Measurements from ENCODE around the gene IQSEC3.

IQSEC3 gene

GRCh38 chr12:171743-172676 lies 105.4 kb downstream of the IQSEC3 start:
- Histone ChIP-seq H3K9me3 (no peaks in the 10 kb centered on the region), H3K27me3 (peaks cover 34% of the 10 kb centered on the region), H3K4me1 (ENCODE audit: control insufficient read depth in 1 of 2, insufficient read depth in 1 of 2, low read depth in 1 of 2, low read length in 1 of 2) (no peaks in the 10 kb centered on the region), H3K4me3 (ENCODE audit: low read depth in 1 of 2, low read length in 1 of 2) (no peak overlapping the region), H3K36me3 (no peaks in the 10 kb centered on the region), H3K27ac (no peak overlapping the region)
- TF ChIP-seq, protein P1, sequence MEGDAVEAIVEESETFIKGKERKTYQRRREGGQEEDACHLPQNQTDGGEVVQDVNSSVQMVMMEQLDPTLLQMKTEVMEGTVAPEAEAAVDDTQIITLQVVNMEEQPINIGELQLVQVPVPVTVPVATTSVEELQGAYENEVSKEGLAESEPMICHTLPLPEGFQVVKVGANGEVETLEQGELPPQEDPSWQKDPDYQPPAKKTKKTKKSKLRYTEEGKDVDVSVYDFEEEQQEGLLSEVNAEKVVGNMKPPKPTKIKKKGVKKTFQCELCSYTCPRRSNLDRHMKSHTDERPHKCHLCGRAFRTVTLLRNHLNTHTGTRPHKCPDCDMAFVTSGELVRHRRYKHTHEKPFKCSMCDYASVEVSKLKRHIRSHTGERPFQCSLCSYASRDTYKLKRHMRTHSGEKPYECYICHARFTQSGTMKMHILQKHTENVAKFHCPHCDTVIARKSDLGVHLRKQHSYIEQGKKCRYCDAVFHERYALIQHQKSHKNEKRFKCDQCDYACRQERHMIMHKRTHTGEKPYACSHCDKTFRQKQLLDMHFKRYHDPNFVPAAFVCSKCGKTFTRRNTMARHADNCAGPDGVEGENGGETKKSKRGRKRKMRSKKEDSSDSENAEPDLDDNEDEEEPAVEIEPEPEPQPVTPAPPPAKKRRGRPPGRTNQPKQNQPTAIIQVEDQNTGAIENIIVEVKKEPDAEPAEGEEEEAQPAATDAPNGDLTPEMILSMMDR (IDR thresholded peaks at IDR 0.05), result no peak

DNA sequence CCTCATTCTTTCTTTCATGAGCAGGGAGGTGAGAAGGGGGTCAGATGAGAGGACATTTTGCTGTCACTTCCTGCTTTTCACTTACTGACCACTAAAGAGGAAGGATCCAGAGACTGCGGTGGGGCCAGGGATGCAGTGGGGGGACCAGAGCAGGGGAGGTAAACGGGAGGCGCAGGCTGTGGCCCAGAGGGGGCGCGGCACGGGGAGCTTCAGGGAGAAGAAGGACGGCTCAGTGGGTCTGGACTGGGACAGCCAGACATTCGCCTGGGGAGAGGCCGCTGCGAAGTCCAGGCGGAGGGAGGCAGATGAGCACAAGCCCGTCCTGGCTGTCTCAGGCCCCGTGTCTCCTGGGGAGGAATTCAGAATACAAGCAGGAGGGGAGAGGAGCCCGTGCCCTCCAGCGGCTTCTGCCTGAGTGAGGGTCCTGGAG lies 106.2 kb downstream of the IQSEC3 start:
- H3K4me3 ChIP-seq (ENCODE audit: low read depth in 1 of 2, low read length in 1 of 2), result no peak overlapping the region
- H3K27me3 ChIP-seq, result peaks cover 34% of the 10 kb centered on the region
- no peaks in the 10 kb centered on the region for H3K36me3 ChIP-seq
- no peak overlapping the region for H3K27ac ChIP-seq
- TF ChIP-seq, protein P1 (IDR thresholded peaks at IDR 0.05), result no peak
- no peaks in the 10 kb centered on the region for H3K4me1 ChIP-seq (ENCODE audit: control insufficient read depth in 1 of 2, insufficient read depth in 1 of 2, low read depth in 1 of 2, low read length in 1 of 2)
- no peaks in the 10 kb centered on the region for H3K9me3 ChIP-seq

DNA sequence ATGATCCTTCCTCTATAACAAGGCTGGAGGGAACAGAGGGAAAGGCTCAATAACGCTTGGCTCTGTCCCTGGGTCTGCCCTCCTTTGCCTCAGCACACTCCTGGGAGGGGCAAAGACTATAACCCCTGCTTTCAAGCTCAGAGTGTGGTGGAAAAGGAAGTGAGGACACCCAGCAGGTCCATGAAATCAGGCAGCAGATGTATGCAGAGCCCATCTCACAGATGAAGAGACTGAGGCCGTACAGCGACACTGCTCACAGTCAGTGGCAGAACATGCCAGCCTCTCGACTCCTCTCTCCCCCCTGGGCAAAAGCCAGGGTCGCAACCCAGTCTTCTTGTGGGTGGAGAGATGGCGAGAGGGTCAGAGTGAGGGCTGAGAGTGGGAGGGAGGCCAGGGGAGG lies 107.6 kb downstream of the IQSEC3 start:
- no peak overlapping the region for H3K4me3 ChIP-seq (ENCODE audit: low read depth in 1 of 2, low read length in 1 of 2)
- peaks cover 26% of the 10 kb centered on the region for H3K27me3 ChIP-seq
- no peaks in the 10 kb centered on the region for H3K4me1 ChIP-seq (ENCODE audit: control insufficient read depth in 1 of 2, insufficient read depth in 1 of 2, low read depth in 1 of 2, low read length in 1 of 2)
- TF ChIP-seq, protein P1 (IDR thresholded peaks at IDR 0.05), result no peak
- no peaks in the 10 kb centered on the region for H3K9me3 ChIP-seq
- no peaks in the 10 kb centered on the region for H3K36me3 ChIP-seq
- H3K27ac ChIP-seq, result no peak overlapping the region

DNA sequence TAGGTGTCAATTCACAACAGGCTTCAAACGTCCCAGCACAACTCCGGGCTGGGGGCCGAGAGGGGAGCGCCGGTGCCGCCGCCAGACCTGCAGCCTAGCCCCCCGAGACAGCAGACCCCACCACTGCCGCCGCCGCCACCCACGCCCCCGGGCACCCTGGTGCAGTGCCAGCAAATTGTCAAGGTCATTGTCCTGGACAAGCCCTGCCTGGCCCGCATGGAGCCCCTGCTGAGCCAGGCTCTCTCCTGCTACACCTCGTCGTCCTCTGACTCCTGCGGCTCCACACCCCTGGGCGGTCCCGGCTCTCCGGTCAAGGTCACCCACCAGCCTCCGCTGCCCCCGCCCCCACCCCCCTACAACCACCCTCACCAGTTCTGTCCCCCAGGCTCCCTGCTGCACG lies 108.0 kb downstream of the IQSEC3 start:
- H3K4me1 ChIP-seq (ENCODE audit: control insufficient read depth in 1 of 2, insufficient read depth in 1 of 2, low read depth in 1 of 2, low read length in 1 of 2), result no peaks in the 10 kb centered on the region
- H3K27me3 ChIP-seq, result peaks cover 22% of the 10 kb centered on the region
- TF ChIP-seq, protein P1 (IDR thresholded peaks at IDR 0.05), result no peak

DNA sequence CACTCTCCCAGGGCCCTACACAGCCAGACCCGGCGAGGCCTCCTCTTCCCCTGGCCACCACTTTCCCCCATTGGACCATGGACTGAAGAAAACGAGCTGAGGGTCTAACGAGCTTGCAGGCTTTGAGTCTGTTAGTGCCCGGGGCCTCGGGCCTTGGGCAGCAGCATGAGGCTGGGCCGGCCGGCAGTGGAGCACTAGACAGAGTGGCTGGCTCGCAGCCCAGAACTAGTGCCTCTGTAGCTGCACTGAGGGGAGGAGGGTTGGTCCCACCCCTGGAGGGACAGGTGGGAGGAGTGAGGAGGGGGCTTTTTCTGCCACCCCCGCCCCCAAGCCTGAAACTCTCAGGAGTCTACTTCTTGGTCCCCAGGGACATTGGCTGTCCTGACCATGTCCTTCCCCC lies 108.7 kb downstream of the IQSEC3 start:
- Histone ChIP-seq H3K9me3 (no peaks in the 10 kb centered on the region), H3K27me3 (peaks cover 22% of the 10 kb centered on the region), H3K27ac (no peak overlapping the region), H3K36me3 (no peaks in the 10 kb centered on the region), H3K4me3 (ENCODE audit: low read depth in 1 of 2, low read length in 1 of 2) (no peak overlapping the region), H3K4me1 (ENCODE audit: control insufficient read depth in 1 of 2, insufficient read depth in 1 of 2, low read depth in 1 of 2, low read length in 1 of 2) (no peaks in the 10 kb centered on the region)
- TF ChIP-seq, protein P1 (IDR thresholded peaks at IDR 0.05), result no peak

More for the DNA sequence above, 108.0 kb downstream of the IQSEC3 start:
- Histone ChIP-seq H3K36me3 (no peaks in the 10 kb centered on the region), H3K4me3 (ENCODE audit: low read depth in 1 of 2, low read length in 1 of 2) (no peak overlapping the region), H3K9me3 (no peaks in the 10 kb centered on the region), H3K27ac (no peak overlapping the region)
